WTC11 (cell line): ENCODE data around the gene TWIST2. TPM values are rescaled to one million over a fixed set of nuclear protein-coding genes. Genes with fewer than 3 reads are reported as not detected.
A peak's percentile ranks its signal among the peaks of the same experiment; 100 is the strongest.

Source experiments
- ATAC-seq: fragments of 200-7000 bp; cut with Tn5 transposase; 2 replicates; pipeline ENCODE4 v1.10.0; 2021; ENCODE audit warnings: mild to moderate bottlenecking, moderate library complexity
- CTCF ChIA-PET: fragments of 300-600 bp; sonication (Branson Sonifier 250); formaldehyde crosslinking; loops from one replicate; lab custom pipeline; 2021; ENCODE audit warnings: antibody characterized with exemption; lab: Charles Lee
- POLR2A ChIA-PET: fragments of 350-600 bp; sonication (Branson Sonifier 250); formaldehyde crosslinking; loops from one replicate; lab custom pipeline; 2021; ENCODE audit warnings: antibody characterized with exemption; lab: Charles Lee
- DNase-seq: peaks from one replicate; pipeline ENCODE4 v3.0.0; 2021; ENCODE audit warnings: low spot score
- H3K27ac Mint-ChIP-seq: 2 replicates; pipeline ENCODE4 v1.8.0; 2021; ENCODE audit warnings: mixed read lengths
- H3K27me3 Mint-ChIP-seq: 2 replicates; pipeline ENCODE4 v1.8.0; 2021; ENCODE audit warnings: low read depth, mild to moderate bottlenecking, moderate library complexity, mixed read lengths
- H3K36me3 Mint-ChIP-seq: 2 replicates; pipeline ENCODE4 v1.8.0; 2021; ENCODE audit warnings: mixed read lengths
- H3K4me1 Mint-ChIP-seq: 2 replicates; pipeline ENCODE4 v1.8.0; 2022; ENCODE audit warnings: mixed read lengths
- H3K4me3 Mint-ChIP-seq: 2 replicates; pipeline ENCODE4 v1.8.0; 2021; ENCODE audit warnings: mild to moderate bottlenecking, moderate library complexity, mixed read lengths
- H3K9me3 Mint-ChIP-seq: 2 replicates; pipeline ENCODE4 v1.8.0; 2021; ENCODE audit warnings: mixed read lengths
- ATF1 ChIP-seq: sonication (generic); formaldehyde crosslinking; IDR thresholded peaks from 2 replicates; pipeline ENCODE4 v1.8.1; 2023; ENCODE audit warnings: mild to moderate bottlenecking, moderate library complexity, missing genetic modification reagents
- CREB1 ChIP-seq: sonication (generic); formaldehyde crosslinking; IDR thresholded peaks from 2 replicates; pipeline ENCODE4 v1.8.0; 2023; ENCODE audit warnings: mild to moderate bottlenecking, missing genetic modification reagents
- ESRRA ChIP-seq: sonication (generic); formaldehyde crosslinking; IDR thresholded peaks from 2 replicates; pipeline ENCODE4 v1.8.1; 2022; ENCODE audit warnings: mild to moderate bottlenecking, missing genetic modification reagents, borderline replicate concordance
- ETV6 ChIP-seq: sonication (generic); formaldehyde crosslinking; IDR thresholded peaks from 2 replicates; pipeline ENCODE4 v1.8.1; 2022; ENCODE audit warnings: mild to moderate bottlenecking, missing genetic modification reagents
- GRHL2 ChIP-seq: fragments of 250-450 bp; sonication (Bioruptor Pico); IDR thresholded peaks from 2 replicates; pipeline ENCODE4 v1.8.0; 2022; ENCODE audit warnings: mild to moderate bottlenecking, moderate library complexity; ENCODE audit not compliant: insufficient replicate concordance, severe bottlenecking
- HMGA2 ChIP-seq: fragments of 250-450 bp; sonication (Bioruptor Pico); IDR thresholded peaks from 2 replicates; pipeline ENCODE4 v1.4.0; 2021; ENCODE audit warnings: mild to moderate bottlenecking, moderate library complexity
- IRF2 ChIP-seq: sonication (generic); formaldehyde crosslinking; IDR thresholded peaks from 2 replicates; pipeline ENCODE4 v1.8.0; 2022; ENCODE audit warnings: low read depth, missing genetic modification reagents, borderline replicate concordance
- PRRX2 ChIP-seq: fragments of 250-450 bp; sonication (Bioruptor Pico); IDR thresholded peaks from 2 replicates; pipeline ENCODE4 v1.8.0; 2021; ENCODE audit warnings: mild to moderate bottlenecking
- RELA ChIP-seq: sonication (generic); formaldehyde crosslinking; IDR thresholded peaks from 2 replicates; pipeline ENCODE4 v1.8.1; 2022; ENCODE audit warnings: missing genetic modification reagents, mild to moderate bottlenecking, borderline replicate concordance
- TEAD1 ChIP-seq: sonication (generic); formaldehyde crosslinking; IDR thresholded peaks from 2 replicates; pipeline ENCODE4 v1.8.0; 2022; ENCODE audit warnings: mild to moderate bottlenecking, missing genetic modification reagents
- ZBTB21 ChIP-seq: sonication (generic); formaldehyde crosslinking; IDR thresholded peaks from 2 replicates; pipeline ENCODE4 v1.8.1; 2023; ENCODE audit warnings: mild to moderate bottlenecking, missing genetic modification reagents, borderline replicate concordance
- ZNF232 ChIP-seq: sonication (generic); formaldehyde crosslinking; IDR thresholded peaks from 2 replicates; pipeline ENCODE4 v1.8.0; 2022; ENCODE audit warnings: mild to moderate bottlenecking, missing genetic modification reagents
- ZNF317 ChIP-seq: sonication (generic); formaldehyde crosslinking; IDR thresholded peaks from 2 replicates; pipeline ENCODE4 v1.8.1; 2023; ENCODE audit warnings: low read depth, mild to moderate bottlenecking, moderate library complexity, missing genetic modification reagents, borderline replicate concordance
- ZNF671 ChIP-seq: fragments of 250-450 bp; sonication (Bioruptor Pico); IDR thresholded peaks from 2 replicates; pipeline ENCODE4 v1.8.0; 2021; ENCODE audit warnings: mild to moderate bottlenecking
- total RNA-seq: library from RNA; stranded (reverse); gene quantifications from 3 replicates; pipeline ENCODE4 v1.2.3, GENCODE V29; 2021
- TF ChIP-seq, protein P1 (sequence below): sonication (generic); formaldehyde crosslinking; IDR thresholded peaks from 2 replicates; pipeline ENCODE4 v1.8.1; 2022; ENCODE audit warnings: mild to moderate bottlenecking, moderate library complexity, missing genetic modification reagents
- TF ChIP-seq, protein P2 (sequence below): sonication (generic); formaldehyde crosslinking; IDR thresholded peaks from 2 replicates; pipeline ENCODE4 v1.8.1; 2023; ENCODE audit warnings: mild to moderate bottlenecking, missing genetic modification reagents, borderline replicate concordance
- TF ChIP-seq, protein P3 (sequence below): sonication (generic); formaldehyde crosslinking; conservative IDR thresholded peaks from 2 replicates; pipeline ENCODE4 v1.8.1; 2023; ENCODE audit warnings: mild to moderate bottlenecking, low read depth, missing genetic modification reagents, moderate library complexity
- TF ChIP-seq, protein P4 (sequence below): sonication (generic); formaldehyde crosslinking; IDR thresholded peaks from 2 replicates; pipeline ENCODE4 v1.8.1; 2023; ENCODE audit warnings: mild to moderate bottlenecking, missing genetic modification reagents, moderate library complexity

The TWIST2 gene
- total RNA-seq, 1 experiment from 2014 or later, result 5.7 TPM

DNA sequence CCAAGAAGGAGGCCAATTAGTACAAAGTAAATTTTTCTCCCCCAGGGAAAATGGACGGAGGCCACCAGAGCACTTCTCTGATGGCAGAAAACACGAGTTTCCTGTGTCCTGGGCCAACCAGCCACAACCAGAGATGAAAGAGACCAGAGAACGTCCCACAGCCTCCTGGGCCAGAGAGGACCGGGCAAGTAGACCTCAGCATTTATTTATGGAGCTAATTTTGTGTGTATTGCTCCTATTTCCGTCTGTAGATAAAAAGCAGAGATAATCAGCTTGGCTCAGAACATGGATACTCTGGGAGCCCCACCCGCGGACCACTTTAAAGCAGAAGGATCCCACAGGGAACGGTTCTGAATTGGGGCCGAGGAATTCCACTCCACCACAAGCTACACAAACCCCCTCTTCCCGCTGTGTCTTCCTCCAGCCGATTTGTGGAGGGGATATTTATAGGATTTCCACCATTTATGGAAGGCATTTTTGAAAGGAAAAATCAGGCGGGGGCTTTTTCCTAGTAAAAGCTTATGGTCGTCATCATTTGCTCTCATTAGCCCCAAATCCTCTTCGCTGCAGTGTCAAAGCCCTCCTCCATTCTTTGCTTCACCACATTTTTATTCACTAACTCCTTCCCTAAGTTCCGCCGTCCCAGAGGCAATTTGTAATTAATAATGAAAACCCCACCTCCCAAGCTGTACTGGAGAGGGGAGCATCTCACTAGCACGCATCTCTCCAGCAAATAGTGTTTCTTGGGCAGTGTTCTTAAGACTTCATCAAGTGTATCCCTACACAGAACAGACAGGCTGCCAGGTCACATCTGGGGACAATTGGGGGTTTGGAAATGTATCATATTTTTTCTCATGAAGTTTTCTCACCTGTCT, 43.7 kb upstream of the TWIST2 start (continued):
- TF ChIP-seq ESRRA (CRISPR knock-in tag) (no peak), PRRX2 (no peak), IRF2 (CRISPR knock-in tag) (no peak), ATF1 (CRISPR knock-in tag) (no peak)
- TF ChIP-seq, protein P1, sequence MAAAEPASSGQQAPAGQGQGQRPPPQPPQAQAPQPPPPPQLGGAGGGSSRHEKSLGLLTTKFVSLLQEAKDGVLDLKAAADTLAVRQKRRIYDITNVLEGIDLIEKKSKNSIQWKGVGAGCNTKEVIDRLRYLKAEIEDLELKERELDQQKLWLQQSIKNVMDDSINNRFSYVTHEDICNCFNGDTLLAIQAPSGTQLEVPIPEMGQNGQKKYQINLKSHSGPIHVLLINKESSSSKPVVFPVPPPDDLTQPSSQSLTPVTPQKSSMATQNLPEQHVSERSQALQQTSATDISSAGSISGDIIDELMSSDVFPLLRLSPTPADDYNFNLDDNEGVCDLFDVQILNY, result no peak
- TF ChIP-seq, protein P2, sequence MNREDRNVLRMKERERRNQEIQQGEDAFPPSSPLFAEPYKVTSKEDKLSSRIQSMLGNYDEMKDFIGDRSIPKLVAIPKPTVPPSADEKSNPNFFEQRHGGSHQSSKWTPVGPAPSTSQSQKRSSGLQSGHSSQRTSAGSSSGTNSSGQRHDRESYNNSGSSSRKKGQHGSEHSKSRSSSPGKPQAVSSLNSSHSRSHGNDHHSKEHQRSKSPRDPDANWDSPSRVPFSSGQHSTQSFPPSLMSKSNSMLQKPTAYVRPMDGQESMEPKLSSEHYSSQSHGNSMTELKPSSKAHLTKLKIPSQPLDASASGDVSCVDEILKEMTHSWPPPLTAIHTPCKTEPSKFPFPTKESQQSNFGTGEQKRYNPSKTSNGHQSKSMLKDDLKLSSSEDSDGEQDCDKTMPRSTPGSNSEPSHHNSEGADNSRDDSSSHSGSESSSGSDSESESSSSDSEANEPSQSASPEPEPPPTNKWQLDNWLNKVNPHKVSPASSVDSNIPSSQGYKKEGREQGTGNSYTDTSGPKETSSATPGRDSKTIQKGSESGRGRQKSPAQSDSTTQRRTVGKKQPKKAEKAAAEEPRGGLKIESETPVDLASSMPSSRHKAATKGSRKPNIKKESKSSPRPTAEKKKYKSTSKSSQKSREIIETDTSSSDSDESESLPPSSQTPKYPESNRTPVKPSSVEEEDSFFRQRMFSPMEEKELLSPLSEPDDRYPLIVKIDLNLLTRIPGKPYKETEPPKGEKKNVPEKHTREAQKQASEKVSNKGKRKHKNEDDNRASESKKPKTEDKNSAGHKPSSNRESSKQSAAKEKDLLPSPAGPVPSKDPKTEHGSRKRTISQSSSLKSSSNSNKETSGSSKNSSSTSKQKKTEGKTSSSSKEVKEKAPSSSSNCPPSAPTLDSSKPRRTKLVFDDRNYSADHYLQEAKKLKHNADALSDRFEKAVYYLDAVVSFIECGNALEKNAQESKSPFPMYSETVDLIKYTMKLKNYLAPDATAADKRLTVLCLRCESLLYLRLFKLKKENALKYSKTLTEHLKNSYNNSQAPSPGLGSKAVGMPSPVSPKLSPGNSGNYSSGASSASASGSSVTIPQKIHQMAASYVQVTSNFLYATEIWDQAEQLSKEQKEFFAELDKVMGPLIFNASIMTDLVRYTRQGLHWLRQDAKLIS (CRISPR knock-in tag), result no peak
- TF ChIP-seq, all 79 proteins: peak for 0

DNA sequence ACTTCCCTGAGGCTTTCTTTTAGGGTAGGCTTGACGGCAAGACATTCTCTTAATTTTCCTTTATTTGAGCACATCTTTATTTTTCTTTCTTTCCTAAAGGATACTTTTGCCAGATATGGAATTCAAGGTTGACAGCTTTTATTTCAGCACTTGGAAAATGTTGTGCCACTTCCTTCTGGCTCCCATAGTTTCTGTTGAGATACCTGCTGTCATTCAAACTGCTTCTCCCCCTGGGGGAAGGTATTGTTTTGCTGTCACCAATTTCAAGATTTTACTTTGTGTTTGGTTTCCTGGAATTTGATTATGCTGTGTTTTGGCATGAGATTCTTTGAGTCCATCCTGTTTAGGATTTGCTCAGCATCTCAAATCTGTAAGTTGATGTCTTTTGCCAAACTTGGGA, 39.1 kb upstream of the TWIST2 start:
- POLR2A ChIA-PET, result no interaction called here
- H3K27ac Mint-ChIP-seq, result no peak overlapping the region

DNA sequence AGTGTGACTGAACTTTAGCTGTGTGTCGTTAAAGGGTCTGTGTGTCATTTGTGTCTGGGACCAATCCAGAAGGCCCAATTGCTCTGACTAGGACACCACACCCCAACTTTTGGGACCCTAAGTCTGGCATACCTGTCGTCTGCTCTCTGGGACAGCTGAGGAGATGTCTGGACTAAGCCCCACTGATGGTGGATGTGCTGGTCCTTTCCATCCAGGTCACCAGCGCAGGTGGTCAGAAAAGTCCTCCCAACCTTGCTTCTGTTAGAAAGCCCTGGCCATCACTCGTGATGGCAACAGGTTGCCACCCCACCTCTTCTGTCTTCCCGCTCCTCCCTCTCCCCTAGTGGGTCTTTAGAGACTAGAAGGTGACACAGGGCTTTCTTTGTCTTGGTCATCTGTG, 37.6 kb upstream of the TWIST2 start:
- Mint-ChIP-seq H3K27me3 (peaks cover 7% of the 10 kb centered on the region), H3K27ac (no peak overlapping the region), H3K4me1 (no peaks in the 10 kb centered on the region), H3K9me3 (peaks cover 45% of the 10 kb centered on the region), H3K4me3 (no peak overlapping the region), H3K36me3 (peaks cover 19% of the 10 kb centered on the region)
- ChIA-PET CTCF (no interaction called here), POLR2A (no interaction called here)
- no peak for DNase-seq
- no peak for ATAC-seq
- TF ChIP-seq GRHL2 (CRISPR knock-in tag) (no peak), ETV6 (no peak), HMGA2 (no peak), CREB1 (CRISPR knock-in tag) (no peak)

More for the DNA sequence above, 39.1 kb upstream of the TWIST2 start:
- TF ChIP-seq ZNF671 (CRISPR knock-in tag) (no peak), ZNF317 (CRISPR knock-in tag) (peak; percentile 99), ZBTB21 (CRISPR knock-in tag) (no peak), TEAD1 (CRISPR knock-in tag) (no peak), ZNF232 (no peak), RELA (no peak)
- TF ChIP-seq, protein P3, sequence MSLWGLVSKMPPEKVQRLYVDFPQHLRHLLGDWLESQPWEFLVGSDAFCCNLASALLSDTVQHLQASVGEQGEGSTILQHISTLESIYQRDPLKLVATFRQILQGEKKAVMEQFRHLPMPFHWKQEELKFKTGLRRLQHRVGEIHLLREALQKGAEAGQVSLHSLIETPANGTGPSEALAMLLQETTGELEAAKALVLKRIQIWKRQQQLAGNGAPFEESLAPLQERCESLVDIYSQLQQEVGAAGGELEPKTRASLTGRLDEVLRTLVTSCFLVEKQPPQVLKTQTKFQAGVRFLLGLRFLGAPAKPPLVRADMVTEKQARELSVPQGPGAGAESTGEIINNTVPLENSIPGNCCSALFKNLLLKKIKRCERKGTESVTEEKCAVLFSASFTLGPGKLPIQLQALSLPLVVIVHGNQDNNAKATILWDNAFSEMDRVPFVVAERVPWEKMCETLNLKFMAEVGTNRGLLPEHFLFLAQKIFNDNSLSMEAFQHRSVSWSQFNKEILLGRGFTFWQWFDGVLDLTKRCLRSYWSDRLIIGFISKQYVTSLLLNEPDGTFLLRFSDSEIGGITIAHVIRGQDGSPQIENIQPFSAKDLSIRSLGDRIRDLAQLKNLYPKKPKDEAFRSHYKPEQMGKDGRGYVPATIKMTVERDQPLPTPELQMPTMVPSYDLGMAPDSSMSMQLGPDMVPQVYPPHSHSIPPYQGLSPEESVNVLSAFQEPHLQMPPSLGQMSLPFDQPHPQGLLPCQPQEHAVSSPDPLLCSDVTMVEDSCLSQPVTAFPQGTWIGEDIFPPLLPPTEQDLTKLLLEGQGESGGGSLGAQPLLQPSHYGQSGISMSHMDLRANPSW (CRISPR knock-in tag), result no peak
- TF ChIP-seq, protein P4, sequence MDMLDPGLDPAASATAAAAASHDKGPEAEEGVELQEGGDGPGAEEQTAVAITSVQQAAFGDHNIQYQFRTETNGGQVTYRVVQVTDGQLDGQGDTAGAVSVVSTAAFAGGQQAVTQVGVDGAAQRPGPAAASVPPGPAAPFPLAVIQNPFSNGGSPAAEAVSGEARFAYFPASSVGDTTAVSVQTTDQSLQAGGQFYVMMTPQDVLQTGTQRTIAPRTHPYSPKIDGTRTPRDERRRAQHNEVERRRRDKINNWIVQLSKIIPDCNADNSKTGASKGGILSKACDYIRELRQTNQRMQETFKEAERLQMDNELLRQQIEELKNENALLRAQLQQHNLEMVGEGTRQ (CRISPR knock-in tag), result no peak
- H3K4me3 Mint-ChIP-seq, result no peak overlapping the region
- peaks cover 19% of the 10 kb centered on the region for H3K36me3 Mint-ChIP-seq
- H3K4me1 Mint-ChIP-seq, result no peaks in the 10 kb centered on the region
- ATAC-seq (no peak), DNase-seq (no peak)
- peaks cover 45% of the 10 kb centered on the region for H3K9me3 Mint-ChIP-seq
- CTCF ChIA-PET, result no interaction called here
- H3K27me3 Mint-ChIP-seq, result peaks cover 7% of the 10 kb centered on the region
